GM12874 (cell line): Measurements from ENCODE around the gene BAIAP2L2.

Source experiments
- CTCF ChIP-seq: IDR thresholded peaks from 2 replicates; pipeline ENCODE4 v1.5.1; 2011; ENCODE audit warnings: low read depth, mild to moderate bottlenecking, control low read depth, low read length, moderate library complexity; ENCODE audit not compliant: insufficient read depth

The BAIAP2L2 gene

GRCh38 chr22:38036392-38037062, 74.0 kb downstream of the BAIAP2L2 start:
- no peak for TF ChIP-seq CTCF

- no peak for TF ChIP-seq CTCF
Observed at GRCh38 chr22:38035530-38035885, 75.0 kb downstream of the BAIAP2L2 start.
